NCI-H1436 (cell line): ENCODE data around the gene NEK6.
A peak's percentile ranks its signal among the peaks of the same experiment; 100 is the strongest.

Experiments
- DNase-seq: peaks from one replicate; lab custom pipeline; 2025; lab: John Stamatoyannopoulos, UW

Gene NEK6

GRCh38 chr9:124373851-124374250 is 116.1 kb downstream of the NEK6 start:
- no peak for DNase-seq

GRCh38 chr9:124375726-124376125 is 118.0 kb downstream of the NEK6 start:
- DNase-seq = no peak

GRCh38 chr9:124376329-124376728 is 118.6 kb downstream of the NEK6 start:
- no peak for DNase-seq

GRCh38 chr9:124377551-124378406 is 120.0 kb downstream of the NEK6 start:
- DNase-seq = no peak

GRCh38 chr9:124381170-124381945 is 123.6 kb downstream of the NEK6 start:
- DNase-seq = no peak

- no peak for DNase-seq
Observed at GRCh38 chr9:124384210-124384609, 126.5 kb downstream of the NEK6 start.

- no peak for DNase-seq
Observed at GRCh38 chr9:124384846-124385245, 127.1 kb downstream of the NEK6 start.

GRCh38 chr9:124385623-124386022 is 127.9 kb downstream of the NEK6 start:
- DNase-seq = no peak

GRCh38 chr9:124386201-124386600 is 128.5 kb downstream of the NEK6 start:
- no peak for DNase-seq

GRCh38 chr9:124388275-124389048 is 130.7 kb downstream of the NEK6 start:
- DNase-seq = no peak

GRCh38 chr9:124389146-124389939 is 131.6 kb downstream of the NEK6 start:
- DNase-seq = no peak

- no peak for DNase-seq
Observed at GRCh38 chr9:124390794-124391658, 133.3 kb downstream of the NEK6 start.

- DNase-seq = no peak
Observed at GRCh38 chr9:124392254-124392870, 134.6 kb downstream of the NEK6 start.

GRCh38 chr9:124392871-124393460 is 135.2 kb downstream of the NEK6 start:
- peak; percentile 66 for DNase-seq

GRCh38 chr9:124394167-124394566 is 136.4 kb downstream of the NEK6 start:
- no peak for DNase-seq

GRCh38 chr9:124394596-124394995 is 136.8 kb downstream of the NEK6 start:
- DNase-seq = no peak

GRCh38 chr9:124395826-124396225 is 138.1 kb downstream of the NEK6 start:
- no peak for DNase-seq

GRCh38 chr9:124398191-124398935 is 140.6 kb downstream of the NEK6 start:
- DNase-seq = no peak
